ENCODE data around the gene S100A1. TPM values are rescaled to one million over a fixed set of nuclear protein-coding genes. Genes with fewer than 3 reads are reported as not detected.

The S100A1 gene
- total and polyA plus RNA-seq, 12 donors, result 685 to 3,035 (median 2,343) TPM

- H3K27me3 ChIP-seq, result peaks cover 9 to 41% (median 19%) of the 10 kb centered on the region in 7 donors
- intact Hi-C loops (cut with DNase I), result loop anchor here (1.0 to 10.0 kb wide), 15 partner anchors 69 to 309 kb away; partner anchors contain the start of gene RAB13 (in 9 of the 10)
- peaks cover 8 to 28% (median 22%) of the 10 kb centered on the region in 9 donors for H3K4me1 ChIP-seq
- H3K36me3 ChIP-seq, result peaks cover 0 to 21% (median 0%) of the 10 kb centered on the region in 9 donors
- DNase-seq (peak; percentile 69 to 72), ATAC-seq (peak; percentile 75 to 90 (median 84))
- H3K4me3 ChIP-seq, result peak within 1 kb of the TSS; percentile 48 to 73 (median 66)
- peak within 1 kb of the TSS; percentile 62 to 85 (median 78) for H3K27ac ChIP-seq
- no peaks in the 10 kb centered on the region for H3K9me3 ChIP-seq
- 0 to 1% methylated on average over 66 to 78 of the region's 78 CpGs for WGBS, 2 donors
- TF ChIP-seq CTCF (IDR thresholded peaks at IDR 0.05), result no peak
These were observed 50.5 kb downstream of the S100A1 start, which contains the start of gene NPR1 for GRCh38 chr1:153678519-153679336. Gene NPR1 (plus strand): TSS chr1:153678688. CDS start chr1:153679109, 421 bp downstream.

GRCh38 chr1:153679337-153680119 is 51.3 kb downstream of the S100A1 start:
- Histone ChIP-seq H3K9me3 (no peaks in the 10 kb centered on the region), H3K27ac (peak overlapping the region; percentile 62 to 85 (median 78)), H3K4me3 (peak overlapping the region; percentile 48 to 73 (median 66)), H3K4me1 (peaks cover 8 to 28% (median 22%) of the 10 kb centered on the region in 9 donors), H3K36me3 (peaks cover 0 to 29% (median 0%) of the 10 kb centered on the region in 9 donors), H3K27me3 (peaks cover 9 to 41% (median 19%) of the 10 kb centered on the region in 7 donors)
- DNase-seq, result peak in 1 of 2 donors; percentile 29
- intact Hi-C loops (cut with DNase I), result loop anchor here in 9 of 10 donors (2.0 to 10.0 kb wide), 12 partner anchors 68 to 308 kb away; partner anchors contain the start of gene RAB13 (in 8 of the 9)
- peak; percentile 21 to 52 (median 32) for ATAC-seq
- whole genome bisulfite sequencing, 2 donors, result 2 to 3% methylated on average over 73 of the region's 73 CpGs
- TF ChIP-seq CTCF (IDR thresholded peaks at IDR 0.05), result peak in 6 of 9 donors; percentile 18 to 41 (median 28)

DNA sequence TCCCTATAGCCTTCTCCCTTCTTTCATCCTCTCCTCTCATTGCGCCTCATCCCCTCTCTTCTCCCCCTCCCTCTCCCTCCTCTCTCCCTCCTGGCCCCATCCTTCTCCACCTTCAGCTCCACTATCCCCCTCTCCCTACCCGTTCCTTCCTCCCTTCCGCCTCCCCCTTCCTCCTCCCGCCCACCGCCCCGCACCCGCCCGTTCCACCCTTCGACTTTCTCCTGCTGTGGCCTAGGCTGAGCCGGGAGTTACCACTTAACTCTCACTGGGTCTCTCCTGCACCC is 51.8 kb downstream of the S100A1 start:
- Histone ChIP-seq H3K27ac (peak overlapping the region in 6 of 10 donors; percentile 70 to 85 (median 79)), H3K9me3 (no peaks in the 10 kb centered on the region), H3K36me3 (peaks cover 0 to 34% (median 0%) of the 10 kb centered on the region in 9 donors), H3K4me3 (peak overlapping the region in 9 of 10 donors; percentile 48 to 73 (median 67)), H3K4me1 (peaks cover 8 to 28% (median 22%) of the 10 kb centered on the region in 9 donors), H3K27me3 (peaks cover 9 to 41% (median 19%) of the 10 kb centered on the region in 7 donors)
- intact Hi-C loops (cut with DNase I), result loop anchor here in 2 of 10 donors (2.0 to 5.0 kb wide), 2 partner anchors 69 to 87 kb away; no protein-coding TSS in a partner anchor
- WGBS, 2 donors, result 19 to 29% methylated on average over 10 of the region's 10 CpGs
- TF ChIP-seq CTCF (IDR thresholded peaks at IDR 0.05), result no peak
- ATAC-seq (no peak), DNase-seq (no peak)

Other genes with a start within 250 kb of the S100A1 start
- 100 to 1,000 TPM in 1 of 10 donors, 10 to 100 TPM in 7, 1 to 10 TPM in 2; 6.2 to 105 (median 24.5) TPM for gene S100A8, start 237.4 kb upstream of the S100A1 start, total RNA-seq
- 10 to 100 TPM; 73.6 to 79.2 TPM for gene S100A8, start 237.4 kb upstream of the S100A1 start, polyA plus RNA-seq
- gene S100A7A, start 211.9 kb upstream of the S100A1 start, total RNA-seq, result not detected
- not detected for gene S100A7A, start 211.9 kb upstream of the S100A1 start, polyA plus RNA-seq
- not detected for gene S100A7, start 167.8 kb upstream of the S100A1 start, total RNA-seq
- gene S100A7, start 167.8 kb upstream of the S100A1 start, polyA plus RNA-seq, result under 1 TPM in 1 of 2 donors, not detected in 1; 0.20 TPM
- gene S100A6, start 92.4 kb upstream of the S100A1 start, total RNA-seq, result 100 to 1,000 TPM; 237 to 385 (median 294) TPM
- gene S100A6, start 92.4 kb upstream of the S100A1 start, polyA plus RNA-seq, result 1,000 to 10,000 TPM in 1 of 2 donors, 100 to 1,000 TPM in 1; 630 to 2,261 TPM
- gene S100A5, start 87.5 kb upstream of the S100A1 start, total RNA-seq, result not detected
- not detected for gene S100A5, start 87.5 kb upstream of the S100A1 start, polyA plus RNA-seq
- 100 to 1,000 TPM in 2 of 10 donors, 10 to 100 TPM in 8; 29.4 to 166 (median 68.1) TPM for gene S100A4, start 82.6 kb upstream of the S100A1 start, total RNA-seq
- gene S100A4, start 82.6 kb upstream of the S100A1 start, polyA plus RNA-seq, result 100 to 1,000 TPM; 196 to 755 TPM
- gene S100A3, start 79.2 kb upstream of the S100A1 start, total RNA-seq, result 1 to 10 TPM in 3 of 10 donors, under 1 TPM in 1, not detected in 6; 0.30 to 2.9 (median 1.9) TPM
- 1 to 10 TPM; 2.4 to 6.3 TPM for gene S100A3, start 79.2 kb upstream of the S100A1 start, polyA plus RNA-seq
- gene S100A2, start 62.6 kb upstream of the S100A1 start, total RNA-seq, result 1 to 10 TPM in 9 of 10 donors, not detected in 1; 1.2 to 4.5 (median 3.1) TPM
- gene S100A2, start 62.6 kb upstream of the S100A1 start, polyA plus RNA-seq, result 1 to 10 TPM; 2.2 to 7.4 TPM
- 10 to 100 TPM; 28.8 to 68.2 (median 40.2) TPM for gene S100A16, start 15.3 kb upstream of the S100A1 start, total RNA-seq
- gene S100A16, start 15.3 kb upstream of the S100A1 start, polyA plus RNA-seq, result 100 to 1,000 TPM in 1 of 2 donors, 10 to 100 TPM in 1; 98.6 to 176 TPM
- gene S100A14, start 12.1 kb upstream of the S100A1 start, total RNA-seq, result 1 to 10 TPM; 1.7 to 7.3 (median 4.6) TPM
- 1 to 10 TPM in 1 of 2 donors, under 1 TPM in 1; 0.80 to 4.1 TPM for gene S100A14, start 12.1 kb upstream of the S100A1 start, polyA plus RNA-seq
- gene S100A13, start 929 bp upstream of the S100A1 start, total RNA-seq, result 100 to 1,000 TPM; 101 to 150 (median 125) TPM
- 100 to 1,000 TPM; 173 to 335 TPM for gene S100A13, start 929 bp upstream of the S100A1 start, polyA plus RNA-seq
- gene CHTOP, start 5.6 kb downstream of the S100A1 start, total RNA-seq, result 10 to 100 TPM; 67.4 to 95.5 (median 77.8) TPM
- gene CHTOP, start 5.6 kb downstream of the S100A1 start, polyA plus RNA-seq, result 10 to 100 TPM; 61.6 to 76.2 TPM
- gene SNAPIN, start 30.3 kb downstream of the S100A1 start, total RNA-seq, result 10 to 100 TPM; 56.7 to 83.3 (median 73.4) TPM
- 10 to 100 TPM; 38.6 to 54.4 TPM for gene SNAPIN, start 30.3 kb downstream of the S100A1 start, polyA plus RNA-seq
- 10 to 100 TPM; 61.1 to 87.3 (median 70.8) TPM for gene ILF2, start 42.6 kb downstream of the S100A1 start, total RNA-seq
- 100 to 1,000 TPM in 1 of 2 donors, 10 to 100 TPM in 1; 17.3 to 114 TPM for gene ILF2, start 42.6 kb downstream of the S100A1 start, polyA plus RNA-seq
- 10 to 100 TPM in 6 of 10 donors, 1 to 10 TPM in 4; 8.0 to 24.3 (median 10.4) TPM for gene NPR1, start 50.3 kb downstream of the S100A1 start, total RNA-seq
- gene NPR1, start 50.3 kb downstream of the S100A1 start, polyA plus RNA-seq, result 10 to 100 TPM; 24.3 to 29.0 TPM
- gene INTS3, start 99.6 kb downstream of the S100A1 start, total RNA-seq, result 10 to 100 TPM; 25.4 to 32.8 (median 31.1) TPM
- 10 to 100 TPM; 30.8 to 46.1 TPM for gene INTS3, start 99.6 kb downstream of the S100A1 start, polyA plus RNA-seq
- 10 to 100 TPM in 2 of 10 donors, 1 to 10 TPM in 8; 5.9 to 16.0 (median 8.9) TPM for gene SLC27A3, start 147.0 kb downstream of the S100A1 start, total RNA-seq
- 10 to 100 TPM; 26.7 to 43.8 TPM for gene SLC27A3, start 147.0 kb downstream of the S100A1 start, polyA plus RNA-seq